OCI-LY3 (cell line): Measurements from ENCODE around the gene ANGPTL1.

Experiments used
- H2AFZ ChIP-seq: fragments of 200-600, 300-600 bp; shearing (Covaris generic); 2 replicates; pipeline ENCODE4 v1.6.0; 2014; ENCODE audit warnings: antibody characterized with exemption, low read depth, low read length
- H3K27ac ChIP-seq: fragments of 200-600, 300-600 bp; sonication (generic); 2 replicates; pipeline ENCODE4 v1.5.1; 2014; ENCODE audit warnings: mild to moderate bottlenecking, low read length, moderate library complexity, mixed read lengths
- H3K27me3 ChIP-seq: fragments of 200-600, 300-600 bp; sonication (generic); 2 replicates; pipeline ENCODE4 v1.6.1; 2014; ENCODE audit warnings: low read depth, low read length, mixed read lengths
- H3K36me3 ChIP-seq: fragments of 200-600, 300-600 bp; sonication (generic); replicated peaks from 2 replicates; pipeline ENCODE3; 2014; ENCODE audit warnings: low read depth, low read length, mixed read lengths
- H3K4me1 ChIP-seq: fragments of 300-600, 200-600 bp; sonication (generic); 2 replicates; pipeline ENCODE4 v1.6.1; 2014; ENCODE audit warnings: low read length, mixed read lengths
- H3K4me2 ChIP-seq: fragments of 200-600, 300-600 bp; sonication (generic); 2 replicates; pipeline ENCODE4 v1.6.1; 2014; ENCODE audit warnings: low read length, mixed read lengths
- H3K4me3 ChIP-seq: fragments of 300-600, 200-600 bp; sonication (generic); 2 replicates; pipeline ENCODE4 v1.5.1; 2014; ENCODE audit warnings: antibody characterized with exemption, mild to moderate bottlenecking, low read length, moderate library complexity
- H3K79me2 ChIP-seq: fragments of 300-600, 200-600 bp; shearing (Covaris generic); 2 replicates; pipeline ENCODE4 v1.6.1; 2014; ENCODE audit warnings: mild to moderate bottlenecking, low read length, mixed read lengths
- H3K9ac ChIP-seq: fragments of 300-600, 200-600 bp; shearing (Covaris generic); 2 replicates; pipeline ENCODE4 v1.6.0; 2014; ENCODE audit warnings: mild to moderate bottlenecking, low read length, moderate library complexity
- H3K9me3 ChIP-seq: fragments of 200-600, 300-600 bp; shearing (Covaris generic); 2 replicates; pipeline ENCODE4 v1.6.1; 2014; ENCODE audit warnings: low read length, mixed read lengths; ENCODE audit not compliant: insufficient read depth
- H4K20me1 ChIP-seq: fragments of 200-600, 300-600 bp; sonication (generic); 2 replicates; pipeline ENCODE4 v1.6.1; 2016; ENCODE audit warnings: low read length, mixed read lengths; ENCODE audit not compliant: insufficient read depth
- EZH2phosphoT487 ChIP-seq: fragments of 200-600 bp; shearing (Covaris generic); IDR thresholded peaks from 2 replicates; pipeline ENCODE4 v1.6.1; 2018; ENCODE audit warnings: antibody characterized with exemption, mixed run types, low read depth
- TF ChIP-seq, protein P1 (sequence below): fragments of 200-600, 300-600 bp; sonication (generic); IDR thresholded peaks from 2 replicates; pipeline ENCODE4 v1.5.1; 2014; ENCODE audit warnings: antibody characterized with exemption, low read length, low read depth

ANGPTL1 gene

DNA sequence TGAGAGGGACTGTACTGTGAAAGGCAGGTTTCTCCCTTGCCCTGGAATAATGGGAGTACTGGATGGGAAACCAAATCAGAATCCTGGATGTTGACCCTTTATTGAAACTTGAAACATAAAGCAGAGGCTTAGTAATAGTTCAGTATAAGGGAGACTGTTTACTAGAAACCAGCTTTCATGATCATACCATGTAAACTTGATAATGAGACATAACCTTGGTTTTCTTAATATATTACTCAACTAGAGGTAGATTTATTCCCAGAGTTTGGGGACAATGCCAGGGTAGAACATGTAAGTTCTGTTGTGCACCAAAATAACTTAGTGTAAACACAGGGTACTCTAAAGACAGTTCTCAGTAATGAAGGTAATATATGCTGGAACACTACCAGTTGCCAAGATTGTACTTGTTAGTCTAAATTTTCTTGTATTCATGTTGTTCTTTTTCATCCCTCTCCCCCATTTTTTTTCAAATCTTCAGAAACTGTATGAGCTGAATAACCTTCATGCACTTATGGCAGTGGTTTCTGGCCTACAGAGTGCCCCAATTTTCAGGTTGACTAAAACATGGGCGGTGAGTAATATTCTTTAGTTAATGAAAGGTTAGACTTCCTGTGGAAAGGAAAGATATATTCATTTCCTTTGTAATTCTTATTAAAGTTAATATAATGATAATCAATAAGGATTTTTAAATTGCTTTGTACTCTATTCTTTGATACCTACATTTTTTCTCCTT is 49.6 kb downstream of the ANGPTL1 start:
- Histone ChIP-seq H3K4me2 (no peak overlapping the region), H3K9ac (no peak overlapping the region), H2AFZ (no peak overlapping the region), H3K4me3 (no peak overlapping the region), H4K20me1 (no peaks in the 10 kb centered on the region), H3K79me2 (no peaks in the 10 kb centered on the region), H3K27me3 (no peaks in the 10 kb centered on the region), H3K9me3 (no peaks in the 10 kb centered on the region), H3K27ac (no peak overlapping the region), H3K36me3 (no peaks in the 10 kb centered on the region), H3K4me1 (peaks cover 6% of the 10 kb centered on the region)
- no peak for TF ChIP-seq EZH2phosphoT487
- TF ChIP-seq, protein P1, sequence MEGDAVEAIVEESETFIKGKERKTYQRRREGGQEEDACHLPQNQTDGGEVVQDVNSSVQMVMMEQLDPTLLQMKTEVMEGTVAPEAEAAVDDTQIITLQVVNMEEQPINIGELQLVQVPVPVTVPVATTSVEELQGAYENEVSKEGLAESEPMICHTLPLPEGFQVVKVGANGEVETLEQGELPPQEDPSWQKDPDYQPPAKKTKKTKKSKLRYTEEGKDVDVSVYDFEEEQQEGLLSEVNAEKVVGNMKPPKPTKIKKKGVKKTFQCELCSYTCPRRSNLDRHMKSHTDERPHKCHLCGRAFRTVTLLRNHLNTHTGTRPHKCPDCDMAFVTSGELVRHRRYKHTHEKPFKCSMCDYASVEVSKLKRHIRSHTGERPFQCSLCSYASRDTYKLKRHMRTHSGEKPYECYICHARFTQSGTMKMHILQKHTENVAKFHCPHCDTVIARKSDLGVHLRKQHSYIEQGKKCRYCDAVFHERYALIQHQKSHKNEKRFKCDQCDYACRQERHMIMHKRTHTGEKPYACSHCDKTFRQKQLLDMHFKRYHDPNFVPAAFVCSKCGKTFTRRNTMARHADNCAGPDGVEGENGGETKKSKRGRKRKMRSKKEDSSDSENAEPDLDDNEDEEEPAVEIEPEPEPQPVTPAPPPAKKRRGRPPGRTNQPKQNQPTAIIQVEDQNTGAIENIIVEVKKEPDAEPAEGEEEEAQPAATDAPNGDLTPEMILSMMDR: no peak

DNA sequence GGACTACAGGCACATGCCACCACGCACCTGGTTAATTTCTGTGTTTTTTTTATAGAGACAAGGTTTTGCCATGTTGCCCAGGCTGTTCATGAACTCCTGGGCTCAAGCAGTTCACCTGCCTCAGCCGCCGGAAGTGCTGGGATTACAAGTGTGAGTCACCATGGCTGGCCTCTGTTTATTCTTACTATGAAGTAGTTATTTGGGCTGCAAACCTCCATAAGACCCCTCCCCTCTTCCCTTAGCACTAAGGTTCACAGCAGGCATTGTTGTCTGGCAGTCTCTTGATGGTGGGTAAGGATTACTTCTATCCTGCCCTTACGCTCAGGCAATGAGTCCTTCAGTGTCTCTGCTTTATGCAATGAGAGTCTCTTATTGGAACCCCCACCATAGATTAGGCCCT is 51.8 kb downstream of the ANGPTL1 start:
- H2AFZ ChIP-seq: no peak overlapping the region
- H3K79me2 ChIP-seq: no peaks in the 10 kb centered on the region

DNA sequence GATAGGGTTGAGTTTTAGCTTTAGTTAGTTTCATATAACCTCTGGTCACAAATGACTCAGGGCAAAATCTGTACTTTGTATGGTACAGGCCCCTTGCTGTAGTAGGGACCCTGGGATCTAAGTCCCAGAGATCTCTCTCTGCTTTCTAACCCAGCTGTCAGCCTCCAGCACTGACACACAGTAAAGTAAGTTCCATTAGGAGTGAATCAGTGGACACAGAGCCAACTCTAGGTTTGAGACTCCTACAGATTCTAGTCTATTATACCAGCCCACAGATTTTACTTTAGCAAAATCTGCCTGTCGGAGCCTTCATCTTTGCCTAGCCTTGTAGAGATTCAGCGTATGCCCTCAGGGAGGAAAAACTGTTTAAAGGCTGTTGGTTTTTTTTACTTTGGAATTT is 52.5 kb downstream of the ANGPTL1 start:
- Histone ChIP-seq H3K9ac (no peak overlapping the region), H3K79me2 (no peaks in the 10 kb centered on the region), H2AFZ (no peak overlapping the region), H3K4me1 (peaks cover 6% of the 10 kb centered on the region), H4K20me1 (no peaks in the 10 kb centered on the region), H3K4me2 (no peak overlapping the region), H3K4me3 (no peak overlapping the region), H3K27ac (no peak overlapping the region), H3K27me3 (no peaks in the 10 kb centered on the region), H3K36me3 (no peaks in the 10 kb centered on the region), H3K9me3 (no peaks in the 10 kb centered on the region)
- no peak for TF ChIP-seq EZH2phosphoT487
- TF ChIP-seq, protein P1: no peak

More for the DNA sequence above, 51.8 kb downstream of the ANGPTL1 start:
- Histone ChIP-seq H3K4me3 (no peak overlapping the region), H3K27ac (no peak overlapping the region), H3K27me3 (no peaks in the 10 kb centered on the region), H3K4me2 (no peak overlapping the region), H4K20me1 (no peaks in the 10 kb centered on the region), H3K9me3 (no peaks in the 10 kb centered on the region), H3K4me1 (peaks cover 6% of the 10 kb centered on the region), H3K36me3 (no peaks in the 10 kb centered on the region), H3K9ac (no peak overlapping the region)
- no peak for TF ChIP-seq EZH2phosphoT487
- TF ChIP-seq, protein P1: no peak

GRCh38 chr1:178810585-178810984 is 60.3 kb downstream of the ANGPTL1 start:
- no peak overlapping the region for H3K4me3 ChIP-seq
- no peaks in the 10 kb centered on the region for H3K27me3 ChIP-seq
- no peak overlapping the region for H3K4me2 ChIP-seq
- no peak overlapping the region for H3K27ac ChIP-seq
- TF ChIP-seq, protein P1: no peak
- no peak for TF ChIP-seq EZH2phosphoT487
- no peaks in the 10 kb centered on the region for H3K36me3 ChIP-seq
- H3K4me1 ChIP-seq: no peaks in the 10 kb centered on the region
- H4K20me1 ChIP-seq: no peaks in the 10 kb centered on the region
- H3K79me2 ChIP-seq: no peaks in the 10 kb centered on the region
- H2AFZ ChIP-seq: no peak overlapping the region
- no peaks in the 10 kb centered on the region for H3K9me3 ChIP-seq
- no peak overlapping the region for H3K9ac ChIP-seq
